ENCODE measurements around the gene TASL.

GRCh38 chrX:30582664-30583063, 5.1 kb upstream of the TASL start:
- no peak for TF ChIP-seq CTCF (conservative IDR thresholded peaks at IDR 0.05; ENCODE audit: low read length)
- TF ChIP-seq EZH2phosphoT487 (IDR thresholded peaks at IDR 0.05; ENCODE audit: borderline replicate concordance) = no peak
